GM23338 (cell line): Measurements from ENCODE around the gene RASSF4. TPM values are rescaled to one million over a fixed set of nuclear protein-coding genes. Genes with fewer than 3 reads are reported as not detected.

Source experiments
- ATAC-seq: fragments of 200-7000 bp; cut with Tn5 transposase; 3 replicates; pipeline ENCODE4 v1.9.1; 2020
- DNase-seq: peaks from one replicate; pipeline ENCODE4 v3.0.0-alpha.2; 2015; ENCODE audit warnings: low spot score
- H2AFZ ChIP-seq: fragments of 200-600 bp; sonication (generic); 2 replicates; pipeline ENCODE4 v1.8.0; 2016; ENCODE audit warnings: antibody characterized with exemption, mild to moderate bottlenecking, moderate library complexity
- H3F3A ChIP-seq: fragments of 200-600 bp; sonication (generic); replicated peaks from 2 replicates; pipeline ENCODE4 v1.8.0; 2017; ENCODE audit warnings: antibody characterized with exemption, mixed run types, low read depth
- H3K27ac ChIP-seq: fragments of 200-600 bp; sonication (generic); 2 replicates; pipeline ENCODE4 v1.6.1; 2016; ENCODE audit warnings: low read depth
- H3K27me3 ChIP-seq: fragments of 200-600 bp; sonication (generic); 2 replicates; pipeline ENCODE4 v1.8.0; 2016; ENCODE audit warnings: mild to moderate bottlenecking, mixed run types, moderate library complexity; ENCODE audit not compliant: insufficient read depth
- H3K36me3 ChIP-seq: fragments of 200-600 bp; sonication (generic); 2 replicates; pipeline ENCODE4 v1.8.0; 2016; ENCODE audit warnings: mild to moderate bottlenecking; ENCODE audit not compliant: insufficient read depth
- H3K4me1 ChIP-seq: fragments of 200-600 bp; sonication (generic); 2 replicates; pipeline ENCODE4 v1.8.0; 2016; ENCODE audit warnings: mild to moderate bottlenecking, moderate library complexity; ENCODE audit not compliant: insufficient read depth
- H3K4me2 ChIP-seq: fragments of 200-600 bp; sonication (generic); 2 replicates; pipeline ENCODE4 v1.7.1; 2017; ENCODE audit warnings: mixed run types
- H3K4me3 ChIP-seq: fragments of 200-600 bp; sonication (generic); 2 replicates; pipeline ENCODE4 v1.6.1; 2016; ENCODE audit warnings: mixed run types
- H3K79me2 ChIP-seq: fragments of 200-600 bp; sonication (generic); replicated peaks from 2 replicates; pipeline ENCODE4 v1.8.0; 2017; ENCODE audit warnings: mild to moderate bottlenecking; ENCODE audit not compliant: insufficient read depth
- H3K9me2 ChIP-seq: fragments of 200-600 bp; sonication (generic); 2 replicates; pipeline ENCODE4 v1.8.0; 2017; ENCODE audit not compliant: insufficient read depth
- H4K20me1 ChIP-seq: fragments of 200-600 bp; sonication (generic); replicated peaks from 2 replicates; pipeline ENCODE4 v1.8.0; 2017; ENCODE audit warnings: mild to moderate bottlenecking; ENCODE audit not compliant: insufficient read depth
- H3K27ac Mint-ChIP-seq: 2 replicates; pipeline ENCODE4 v1.8.0; 2020; ENCODE audit warnings: inconsistent platforms, mild to moderate bottlenecking, moderate library complexity, mixed read lengths
- H3K27me3 Mint-ChIP-seq: 3 replicates; pipeline ENCODE4 v1.8.0; 2022; ENCODE audit warnings: low read depth, mild to moderate bottlenecking, moderate library complexity, mixed read lengths, inconsistent platforms; ENCODE audit not compliant: insufficient read depth, poor library complexity
- H3K36me3 Mint-ChIP-seq: 3 replicates; pipeline ENCODE4 v1.8.0; 2021; ENCODE audit warnings: low read depth, mild to moderate bottlenecking, inconsistent platforms, moderate library complexity, mixed read lengths
- H3K4me1 Mint-ChIP-seq: 3 replicates; pipeline ENCODE4 v1.8.0; 2020; ENCODE audit warnings: mild to moderate bottlenecking, inconsistent platforms, mixed read lengths
- H3K4me3 Mint-ChIP-seq: 3 replicates; pipeline ENCODE4 v1.8.0; 2021; ENCODE audit warnings: moderate library complexity, mild to moderate bottlenecking, inconsistent platforms, mixed read lengths
- H3K9me3 Mint-ChIP-seq: 3 replicates; pipeline ENCODE4 v1.8.0; 2020; ENCODE audit warnings: moderate library complexity, mild to moderate bottlenecking, inconsistent platforms, mixed read lengths
- CREB1 ChIP-seq: fragments of 250-450 bp; sonication (Bioruptor Pico); IDR thresholded peaks from 2 replicates; pipeline ENCODE4 v1.5.0; 2020; ENCODE audit warnings: low read depth, mild to moderate bottlenecking, moderate library complexity
- EZH2 ChIP-seq: fragments of 200-600 bp; sonication (generic); IDR thresholded peaks from one replicate; pipeline ENCODE4 v1.8.0; 2017; ENCODE audit warnings: antibody characterized with exemption, mild to moderate bottlenecking, low read depth; ENCODE audit not compliant: unreplicated experiment
- EZH2phosphoT487 ChIP-seq: fragments of 200-600 bp; sonication (generic); IDR thresholded peaks from one replicate; pipeline ENCODE4 v1.8.1; 2018; ENCODE audit warnings: antibody characterized with exemption; ENCODE audit not compliant: unreplicated experiment
- JUNB ChIP-seq: IDR thresholded peaks from one replicate; pipeline ENCODE4 v1.6.1; 2016; ENCODE audit warnings: antibody characterized with exemption; ENCODE audit not compliant: unreplicated experiment
- NANOG ChIP-seq: IDR thresholded peaks from 2 replicates; pipeline ENCODE4 v1.6.1; 2016; ENCODE audit warnings: antibody characterized with exemption, borderline replicate concordance
- POLR2AphosphoS5 ChIP-seq: IDR thresholded peaks from 2 replicates; pipeline ENCODE4 v1.6.1; 2016; ENCODE audit warnings: antibody characterized with exemption, low read depth
- REST ChIP-seq: IDR thresholded peaks from one replicate; pipeline ENCODE4 v1.6.1; 2018; ENCODE audit warnings: antibody characterized with exemption; ENCODE audit not compliant: unreplicated experiment
- STAT1 ChIP-seq: IDR thresholded peaks from one replicate; pipeline ENCODE4 v1.6.1; 2016; ENCODE audit warnings: antibody characterized with exemption; ENCODE audit not compliant: unreplicated experiment
- ZNF114 ChIP-seq: fragments of 250-450 bp; sonication (Bioruptor Pico); IDR thresholded peaks from 2 replicates; pipeline ENCODE4 v1.5.0; 2020; ENCODE audit warnings: mild to moderate bottlenecking, moderate library complexity
- ZNF331 ChIP-seq: fragments of 250-450 bp; sonication (Bioruptor Pico); IDR thresholded peaks from 2 replicates; pipeline ENCODE4 v1.5.0; 2020; ENCODE audit warnings: low read depth, mild to moderate bottlenecking, moderate library complexity
- ZNF462 ChIP-seq: fragments of 250-450 bp; sonication (Bioruptor Pico); IDR thresholded peaks from 2 replicates; pipeline ENCODE4 v1.5.0; 2020; ENCODE audit warnings: mild to moderate bottlenecking, moderate library complexity
- polyA plus RNA-seq: library from polyadenylated mRNA; unstranded; fragments of >200 nt; fragmentation: Nextera tagmentation; extraction: Ambion mirVana; gene quantifications from 2 replicates; pipeline ENCODE4 v1.2.1, GENCODE V29; 2016
- total RNA-seq: library from RNA; depleted of rRNA; stranded (reverse); fragments of >200 nt; shearing (Covaris generic); gene quantifications from 2 replicates; pipeline ENCODE4 v1.2.3, GENCODE V29; 2014
- TF ChIP-seq, protein P1 (sequence below): IDR thresholded peaks from 2 replicates; pipeline ENCODE4 v1.6.1; 2016; ENCODE audit warnings: antibody characterized with exemption
- TF ChIP-seq, protein P2 (sequence below), 2 experiments: fragments of 200-600 bp in 1 of 2; sonication (generic) in 1 of 2; conservative IDR thresholded peaks; 2 replicates each; pipeline versions ENCODE4 v1.5.1 to v1.6.1; 2016 to 2017; ENCODE audit warnings: antibody characterized with exemption in 2 of 2, low read depth in 2 of 2, mild to moderate bottlenecking in 2 of 2, moderate library complexity in 1 of 2

RASSF4 gene
- total and polyA plus RNA-seq, 2 experiments from 2014 or later: 12.4 to 13.6 TPM

DNA sequence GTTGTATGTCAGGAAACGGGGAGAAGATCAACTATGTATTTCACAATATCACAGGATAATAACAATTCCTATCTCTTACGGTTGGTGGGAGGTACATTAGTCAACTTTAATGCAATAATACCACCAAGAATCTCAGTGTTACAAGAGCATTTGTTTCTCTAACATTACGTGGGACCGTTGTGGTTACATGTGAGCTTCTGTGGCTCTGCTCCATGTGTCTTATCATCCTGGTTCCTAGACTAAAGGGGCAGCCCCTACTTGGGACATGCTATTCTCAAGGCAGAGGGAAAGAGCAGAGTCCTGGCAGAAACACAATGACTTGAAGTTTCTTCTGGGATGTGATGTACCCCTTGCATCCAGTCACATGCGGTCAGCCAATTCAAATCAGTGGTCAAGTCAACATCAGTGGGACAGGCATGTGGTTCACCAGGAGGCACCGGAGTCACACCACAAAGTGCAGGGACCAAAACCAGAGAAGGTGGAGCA is 38.6 kb downstream of the RASSF4 start:
- H3K4me1 Mint-ChIP-seq: peaks cover 44% of the 10 kb centered on the region
- H3K27ac Mint-ChIP-seq: no peak overlapping the region
- H3K9me3 Mint-ChIP-seq: peaks cover 10% of the 10 kb centered on the region; the same call in 2 of the 3 replicates
- Histone ChIP-seq H3K9me2 (no peaks in the 10 kb centered on the region), H3K4me2 (0 out of 2 replicates have a peak overlapping the region, but pooled peaks have one; percentile 8), H3K27ac (no peak overlapping the region), H3K79me2 (peaks cover 21% of the 10 kb centered on the region), H3F3A (no peaks in the 10 kb centered on the region), H3K36me3 (no peaks in the 10 kb centered on the region), H3K27me3 (no peaks in the 10 kb centered on the region), H3K4me1 (peaks cover 17% of the 10 kb centered on the region), H3K4me3 (no peak overlapping the region), H4K20me1 (no peaks in the 10 kb centered on the region), H2AFZ (no peak overlapping the region)
- TF ChIP-seq, protein P1, sequence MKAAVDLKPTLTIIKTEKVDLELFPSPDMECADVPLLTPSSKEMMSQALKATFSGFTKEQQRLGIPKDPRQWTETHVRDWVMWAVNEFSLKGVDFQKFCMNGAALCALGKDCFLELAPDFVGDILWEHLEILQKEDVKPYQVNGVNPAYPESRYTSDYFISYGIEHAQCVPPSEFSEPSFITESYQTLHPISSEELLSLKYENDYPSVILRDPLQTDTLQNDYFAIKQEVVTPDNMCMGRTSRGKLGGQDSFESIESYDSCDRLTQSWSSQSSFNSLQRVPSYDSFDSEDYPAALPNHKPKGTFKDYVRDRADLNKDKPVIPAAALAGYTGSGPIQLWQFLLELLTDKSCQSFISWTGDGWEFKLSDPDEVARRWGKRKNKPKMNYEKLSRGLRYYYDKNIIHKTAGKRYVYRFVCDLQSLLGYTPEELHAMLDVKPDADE: no peak
- no peak for TF ChIP-seq ZNF114 (CRISPR knock-in tag)
- no peak for TF ChIP-seq NANOG
- no peak for TF ChIP-seq ZNF462 (CRISPR knock-in tag)
- no peak for TF ChIP-seq EZH2
- TF ChIP-seq POLR2AphosphoS5: no peak
- TF ChIP-seq EZH2phosphoT487: no peak
- TF ChIP-seq STAT1: no peak
- TF ChIP-seq JUNB: no peak
- TF ChIP-seq ZNF331 (CRISPR knock-in tag): no peak
- no peak for TF ChIP-seq CREB1 (CRISPR knock-in tag)
- TF ChIP-seq, protein P2, sequence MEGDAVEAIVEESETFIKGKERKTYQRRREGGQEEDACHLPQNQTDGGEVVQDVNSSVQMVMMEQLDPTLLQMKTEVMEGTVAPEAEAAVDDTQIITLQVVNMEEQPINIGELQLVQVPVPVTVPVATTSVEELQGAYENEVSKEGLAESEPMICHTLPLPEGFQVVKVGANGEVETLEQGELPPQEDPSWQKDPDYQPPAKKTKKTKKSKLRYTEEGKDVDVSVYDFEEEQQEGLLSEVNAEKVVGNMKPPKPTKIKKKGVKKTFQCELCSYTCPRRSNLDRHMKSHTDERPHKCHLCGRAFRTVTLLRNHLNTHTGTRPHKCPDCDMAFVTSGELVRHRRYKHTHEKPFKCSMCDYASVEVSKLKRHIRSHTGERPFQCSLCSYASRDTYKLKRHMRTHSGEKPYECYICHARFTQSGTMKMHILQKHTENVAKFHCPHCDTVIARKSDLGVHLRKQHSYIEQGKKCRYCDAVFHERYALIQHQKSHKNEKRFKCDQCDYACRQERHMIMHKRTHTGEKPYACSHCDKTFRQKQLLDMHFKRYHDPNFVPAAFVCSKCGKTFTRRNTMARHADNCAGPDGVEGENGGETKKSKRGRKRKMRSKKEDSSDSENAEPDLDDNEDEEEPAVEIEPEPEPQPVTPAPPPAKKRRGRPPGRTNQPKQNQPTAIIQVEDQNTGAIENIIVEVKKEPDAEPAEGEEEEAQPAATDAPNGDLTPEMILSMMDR (conservative IDR thresholded peaks at IDR 0.05; ENCODE audit: low read depth in 2 of 2): no peak
- TF ChIP-seq REST: no peak
- no peak for ATAC-seq
- no peak overlapping the region for H3K4me3 Mint-ChIP-seq
- DNase-seq: no peak
- H3K27me3 Mint-ChIP-seq: peaks cover 10% of the 10 kb centered on the region
- H3K36me3 Mint-ChIP-seq: peaks cover 13% of the 10 kb centered on the region
